Lower leg skin (tissue), 4 donors: ENCODE results near the gene WBP1. TPM values are rescaled to one million over a fixed set of nuclear protein-coding genes. Genes with fewer than 3 reads are reported as not detected.

Source experiments
- DNase-seq, 2 donors: peaks; one replicate each; pipeline ENCODE4 v3.0.0-alpha.2; 2019; ENCODE audit warnings: low spot score in 2 of 2
- H3K4me3 ChIP-seq: fragments of 200-600 bp; sonication (generic); 2 replicates; pipeline ENCODE4 v1.5.1; 2017; ENCODE audit warnings: mild to moderate bottlenecking, low read depth; ENCODE audit not compliant: poor library complexity, severe bottlenecking
- CTCF ChIP-seq, 3 donors: fragments of 450-650 bp; IDR thresholded peaks; one replicate each; pipeline ENCODE4 v1.5.1; 2016; ENCODE audit warnings: antibody characterized with exemption in 3 of 3, mild to moderate bottlenecking in 3 of 3, moderate library complexity in 2 of 3
- POLR2A ChIP-seq, 2 donors: fragments of 450-650 bp; IDR thresholded peaks; one replicate each; pipeline ENCODE4 v1.6.1; 2016 to 2017; ENCODE audit warnings: antibody characterized with exemption in 2 of 2, mild to moderate bottlenecking in 1 of 2, moderate library complexity in 1 of 2
- whole genome bisulfite sequencing, 2 donors: methylation state at CpG; one replicate each; pipeline ENCODE4 v1.1.5; 2018; 5-methylcytosine and 5-hydroxymethylcytosine counted together
- intact Hi-C: fragments of 100-400 bp; cut with DNase I; formaldehyde crosslinking; loops from one replicate; pipeline ENCODE4 v1.15.0; 2023; ENCODE audit warnings: low total_unique reads
- total RNA-seq, 4 donors: library from RNA; depleted of rRNA; stranded (reverse); fragments of >200 nt; gene quantifications; one replicate each; pipeline ENCODE4 v1.1.0, GENCODE V29; 2016

The WBP1 gene
- total RNA-seq, 4 donors from 2014 or later: 35.9 to 44.9 (median 38.1) TPM

- TF ChIP-seq CTCF (IDR thresholded peaks at IDR 0.05) (no peak), POLR2A (IDR thresholded peaks at IDR 0.05) (no peak)
- H3K4me3 ChIP-seq: no peak overlapping the region
- intact Hi-C loops: no loop called here
- no peak for DNase-seq
Measured at GRCh38 chr2:74500578-74500946, 42.3 kb downstream of the WBP1 start.

- DNase-seq: no peak
- TF ChIP-seq CTCF (IDR thresholded peaks at IDR 0.05): no peak
- H3K4me3 ChIP-seq: no peak overlapping the region
- intact Hi-C loops: no loop called here
- 83 to 84% methylated on average over 18 of the region's 18 CpGs for WGBS, 2 donors
Measured at GRCh38 chr2:74501335-74502071, 43.3 kb downstream of the WBP1 start.

GRCh38 chr2:74502147-74502719 lies 44.0 kb downstream of the WBP1 start:
- H3K4me3 ChIP-seq: peak overlapping the region; percentile 40
- TF ChIP-seq POLR2A (IDR thresholded peaks at IDR 0.05) (no peak), CTCF (IDR thresholded peaks at IDR 0.05) (no peak)
- DNase-seq: no peak
- intact Hi-C loops: no loop called here
- WGBS, 2 donors: 19 to 21% methylated on average over 32 of the region's 32 CpGs

- peak; percentile 84 to 97 for DNase-seq
- peak overlapping the region; percentile 40 for H3K4me3 ChIP-seq
- WGBS, 2 donors: 4 to 5% methylated on average over 26 of the region's 67 CpGs
- intact Hi-C loops: no loop called here
- TF ChIP-seq POLR2A (IDR thresholded peaks at IDR 0.05) (peak in 1 of 2 donors; percentile 23), CTCF (IDR thresholded peaks at IDR 0.05) (peak in 1 of 3 donors; percentile 8)
Measured at GRCh38 chr2:74502720-74503505, 44.7 kb downstream of the WBP1 start.

GRCh38 chr2:74503506-74504475 lies 45.6 kb downstream of the WBP1 start:
- intact Hi-C loops: no loop called here
- 57 to 75% methylated on average over 35 to 45 of the region's 45 CpGs for WGBS, 2 donors
- DNase-seq: no peak
- TF ChIP-seq CTCF (IDR thresholded peaks at IDR 0.05): no peak
- peak overlapping the region; percentile 40 for H3K4me3 ChIP-seq
